ENCODE measurements around the gene MATN1. TPM values are rescaled to one million over a fixed set of nuclear protein-coding genes. Genes with fewer than 3 reads are reported as not detected.

MATN1 gene
- total RNA-seq, 2 experiments from 2014 or later = 0.28 to 0.42 TPM

GRCh38 chr1:30699762-30700161 is 23.6 kb downstream of the MATN1 start:
- Histone ChIP-seq H3K4me3 (ENCODE audit: low read depth, low read length, poor library complexity, severe bottlenecking) (no peak overlapping the region), H3K9me3 (ENCODE audit: low read length) (no peaks in the 10 kb centered on the region), H3K4me2 (ENCODE audit: low read length) (no peak overlapping the region), H2AFZ (ENCODE audit: low read length) (no peak overlapping the region), H4K20me1 (ENCODE audit: insufficient read depth, low read length) (no peaks in the 10 kb centered on the region), H3K36me3 (ENCODE audit: insufficient read depth, low read length) (no peaks in the 10 kb centered on the region), H3K79me2 (ENCODE audit: insufficient read depth, low read depth, low read length) (no peaks in the 10 kb centered on the region), H3K4me1 (ENCODE audit: insufficient read depth, low read length, poor library complexity, severe bottlenecking) (no peaks in the 10 kb centered on the region), H3K27ac (ENCODE audit: low read depth, low read length, poor library complexity, severe bottlenecking) (no peak overlapping the region), H3K9me2 (ENCODE audit: insufficient read depth, low read length) (no peaks in the 10 kb centered on the region)
- DNase-seq (ENCODE audit: low spot score) = no peak
- CTCF ChIA-PET (ENCODE audit: unreplicated experiment) = no interaction called here
- BruUV-seq (replicated peaks) = no TSS peak
- POLR2A ChIA-PET = no interaction called here
- intact Hi-C loops (cut with micrococcal nuclease; ENCODE audit: unreplicated experiment) = loop anchor here (10.0 kb wide), 1 partner anchor 1325 kb away; no protein-coding TSS in a partner anchor
- no peak for TF ChIP-seq CTCF (conservative IDR thresholded peaks at IDR 0.05; ENCODE audit: low read length)
- no peak for TF ChIP-seq EZH2phosphoT487 (IDR thresholded peaks at IDR 0.05; ENCODE audit: borderline replicate concordance, low read depth, low read length)

GRCh38 chr1:30698401-30698981 is 24.9 kb downstream of the MATN1 start:
- Histone ChIP-seq H3K4me1 (ENCODE audit: insufficient read depth, low read length, poor library complexity, severe bottlenecking) (no peaks in the 10 kb centered on the region), H4K20me1 (ENCODE audit: insufficient read depth, low read length) (no peaks in the 10 kb centered on the region), H3K79me2 (ENCODE audit: insufficient read depth, low read depth, low read length) (no peaks in the 10 kb centered on the region), H3K9me2 (ENCODE audit: insufficient read depth, low read length) (no peaks in the 10 kb centered on the region), H3K4me2 (ENCODE audit: low read length) (no peak overlapping the region), H3K27ac (ENCODE audit: low read depth, low read length, poor library complexity, severe bottlenecking) (no peak overlapping the region), H2AFZ (ENCODE audit: low read length) (no peak overlapping the region), H3K36me3 (ENCODE audit: insufficient read depth, low read length) (no peaks in the 10 kb centered on the region), H3K4me3 (ENCODE audit: low read depth, low read length, poor library complexity, severe bottlenecking) (no peak overlapping the region), H3K9me3 (ENCODE audit: low read length) (no peaks in the 10 kb centered on the region)
- BruUV-seq (replicated peaks) = no TSS peak
- ChIA-PET CTCF (ENCODE audit: unreplicated experiment) (no interaction called here), POLR2A (no interaction called here)
- intact Hi-C loops (cut with micrococcal nuclease; ENCODE audit: unreplicated experiment) = no loop called here
- no peak for DNase-seq (ENCODE audit: low spot score)
- TF ChIP-seq EZH2phosphoT487 (IDR thresholded peaks at IDR 0.05; ENCODE audit: borderline replicate concordance, low read depth, low read length) = no peak
- TF ChIP-seq CTCF (conservative IDR thresholded peaks at IDR 0.05; ENCODE audit: low read length) = no peak

GRCh38 chr1:30697571-30698376 is 25.6 kb downstream of the MATN1 start:
- no peaks in the 10 kb centered on the region for H3K36me3 ChIP-seq (ENCODE audit: insufficient read depth, low read length)
- H3K9me2 ChIP-seq (ENCODE audit: insufficient read depth, low read length) = no peaks in the 10 kb centered on the region
- no peak for DNase-seq (ENCODE audit: low spot score)
- ChIA-PET POLR2A (no interaction called here), CTCF (ENCODE audit: unreplicated experiment) (no interaction called here)
- H3K4me1 ChIP-seq (ENCODE audit: insufficient read depth, low read length, poor library complexity, severe bottlenecking) = no peaks in the 10 kb centered on the region
- no peaks in the 10 kb centered on the region for H3K9me3 ChIP-seq (ENCODE audit: low read length)
- intact Hi-C loops (cut with micrococcal nuclease; ENCODE audit: unreplicated experiment) = no loop called here
- H3K4me2 ChIP-seq (ENCODE audit: low read length) = no peak overlapping the region
- no peaks in the 10 kb centered on the region for H4K20me1 ChIP-seq (ENCODE audit: insufficient read depth, low read length)
- TF ChIP-seq EZH2phosphoT487 (IDR thresholded peaks at IDR 0.05; ENCODE audit: borderline replicate concordance, low read depth, low read length) (no peak), CTCF (conservative IDR thresholded peaks at IDR 0.05; ENCODE audit: low read length) (no peak)
- H3K79me2 ChIP-seq (ENCODE audit: insufficient read depth, low read depth, low read length) = no peaks in the 10 kb centered on the region
- no peak overlapping the region for H2AFZ ChIP-seq (ENCODE audit: low read length)
- H3K4me3 ChIP-seq (ENCODE audit: low read depth, low read length, poor library complexity, severe bottlenecking) = no peak overlapping the region
- no TSS peak for BruUV-seq (replicated peaks)
- H3K27ac ChIP-seq (ENCODE audit: low read depth, low read length, poor library complexity, severe bottlenecking) = no peak overlapping the region

All from OCI-LY7 (cell line).